ENCODE data around the gene SLC35D1. TPM values are rescaled to one million over a fixed set of nuclear protein-coding genes. Genes with fewer than 3 reads are reported as not detected.
"Not testable (repeated sequence)": the region's sequence is repeated elsewhere in the genome, so short reads cannot be mapped to it uniquely, and the experiment has no call there.

Gene SLC35D1
- total RNA-seq = 14.5 and 14.8 TPM in 2 replicates

- Mint-ChIP-seq H3K4me1 (ENCODE audit: low read depth) (peaks cover 25% of the 10 kb centered on the region), H3K36me3 (ENCODE audit: low read depth) (peaks cover 25% of the 10 kb centered on the region), H3K27me3 (ENCODE audit: low read depth) (peaks cover 7% of the 10 kb centered on the region), H3K9me3 (no peaks in the 10 kb centered on the region), H3K4me3 (ENCODE audit: low read depth) (peak within 1 kb of the TSS; percentile 92), H3K27ac (peak within 1 kb of the TSS; percentile 93)
- intact Hi-C loops (cut with micrococcal nuclease) = loop anchor here (2.0 to 10.0 kb wide), 8 partner anchors 57 to 1443 kb away; partner anchors contain the start of gene DEPDC1
- peak; percentile 71 for DNase-seq (ENCODE audit: low spot score)
Measured at GRCh38 chr1:67053785-67054772, at the start of gene SLC35D1. Gene SLC35D1, minus strand, starts transcription at chr1:67054148. Its CDS starts 135 bp downstream, at chr1:67054013.

GRCh38 chr1:67103548-67103947 lies 49.6 kb upstream of the SLC35D1 start:
- Mint-ChIP-seq H3K36me3 (ENCODE audit: low read depth) (no peaks in the 10 kb centered on the region), H3K9me3 (no peaks in the 10 kb centered on the region), H3K27me3 (ENCODE audit: low read depth) (peaks cover 16% of the 10 kb centered on the region), H3K4me1 (ENCODE audit: low read depth) (no peaks in the 10 kb centered on the region), H3K27ac (no peak overlapping the region), H3K4me3 (ENCODE audit: low read depth) (no peak overlapping the region)
- intact Hi-C loops (cut with micrococcal nuclease) = no loop called here
- DNase-seq (ENCODE audit: low spot score) = no peak

- Mint-ChIP-seq H3K27ac (no peak overlapping the region), H3K9me3 (no peaks in the 10 kb centered on the region)
Measured at GRCh38 chr1:67100833-67101232, 46.9 kb upstream of the SLC35D1 start.

GRCh38 chr1:67097305-67097704 lies 43.4 kb upstream of the SLC35D1 start:
- DNase-seq (ENCODE audit: low spot score) = no peak
- H3K4me3 Mint-ChIP-seq (ENCODE audit: low read depth) = no peak overlapping the region
- H3K27ac Mint-ChIP-seq = no peak overlapping the region
- no peaks in the 10 kb centered on the region for H3K9me3 Mint-ChIP-seq
- H3K4me1 Mint-ChIP-seq (ENCODE audit: low read depth) = no peaks in the 10 kb centered on the region
- intact Hi-C loops (cut with micrococcal nuclease) = no loop called here
- peaks cover 25% of the 10 kb centered on the region for H3K27me3 Mint-ChIP-seq (ENCODE audit: low read depth)
- H3K36me3 Mint-ChIP-seq (ENCODE audit: low read depth) = no peaks in the 10 kb centered on the region

More at GRCh38 chr1:67100833-67101232, 46.9 kb upstream of the SLC35D1 start:
- H3K4me1 Mint-ChIP-seq (ENCODE audit: low read depth) = no peaks in the 10 kb centered on the region
- peaks cover 14% of the 10 kb centered on the region for H3K27me3 Mint-ChIP-seq (ENCODE audit: low read depth)
- DNase-seq (ENCODE audit: low spot score) = no peak
- intact Hi-C loops (cut with micrococcal nuclease) = no loop called here
- no peaks in the 10 kb centered on the region for H3K36me3 Mint-ChIP-seq (ENCODE audit: low read depth)
- no peak overlapping the region for H3K4me3 Mint-ChIP-seq (ENCODE audit: low read depth)

- no peak overlapping the region for H3K27ac Mint-ChIP-seq
- no peak for DNase-seq (ENCODE audit: low spot score)
- no peak overlapping the region for H3K4me3 Mint-ChIP-seq (ENCODE audit: low read depth)
- H3K27me3 Mint-ChIP-seq (ENCODE audit: low read depth) = peaks cover 19% of the 10 kb centered on the region
- no peaks in the 10 kb centered on the region for H3K36me3 Mint-ChIP-seq (ENCODE audit: low read depth)
- intact Hi-C loops (cut with micrococcal nuclease) = no loop called here
- no peaks in the 10 kb centered on the region for H3K4me1 Mint-ChIP-seq (ENCODE audit: low read depth)
- H3K9me3 Mint-ChIP-seq = no peaks in the 10 kb centered on the region
Measured at GRCh38 chr1:67094191-67094590, 40.2 kb upstream of the SLC35D1 start.

GRCh38 chr1:67089685-67090208 lies 35.8 kb upstream of the SLC35D1 start:
- DNase-seq (ENCODE audit: low spot score) = no peak
- Mint-ChIP-seq H3K9me3 (no peaks in the 10 kb centered on the region), H3K4me1 (ENCODE audit: low read depth) (no peaks in the 10 kb centered on the region), H3K27ac (no peak overlapping the region), H3K4me3 (ENCODE audit: low read depth) (no peak overlapping the region), H3K27me3 (ENCODE audit: low read depth) (peaks cover 12% of the 10 kb centered on the region), H3K36me3 (ENCODE audit: low read depth) (no peaks in the 10 kb centered on the region)
- intact Hi-C loops (cut with micrococcal nuclease) = no loop called here

GRCh38 chr1:67088440-67088839 lies 34.5 kb upstream of the SLC35D1 start:
- Mint-ChIP-seq H3K27ac (no peak overlapping the region), H3K4me3 (ENCODE audit: low read depth) (no peak overlapping the region), H3K9me3 (no peaks in the 10 kb centered on the region), H3K36me3 (ENCODE audit: low read depth) (no peaks in the 10 kb centered on the region), H3K4me1 (ENCODE audit: low read depth) (no peaks in the 10 kb centered on the region), H3K27me3 (ENCODE audit: low read depth) (peaks cover 6% of the 10 kb centered on the region)
- intact Hi-C loops (cut with micrococcal nuclease) = no loop called here
- DNase-seq (ENCODE audit: low spot score) = no peak

- intact Hi-C loops (cut with micrococcal nuclease) = no loop called here
- no peak for DNase-seq (ENCODE audit: low spot score)
- H3K27ac Mint-ChIP-seq = no peak overlapping the region
- no peak overlapping the region for H3K4me3 Mint-ChIP-seq (ENCODE audit: low read depth)
- no peaks in the 10 kb centered on the region for H3K27me3 Mint-ChIP-seq (ENCODE audit: low read depth)
- H3K9me3 Mint-ChIP-seq = no peaks in the 10 kb centered on the region
- no peaks in the 10 kb centered on the region for H3K36me3 Mint-ChIP-seq (ENCODE audit: low read depth)
- no peaks in the 10 kb centered on the region for H3K4me1 Mint-ChIP-seq (ENCODE audit: low read depth)
Measured at GRCh38 chr1:67085326-67085725, 31.4 kb upstream of the SLC35D1 start.

GRCh38 chr1:67084765-67085318 lies 30.9 kb upstream of the SLC35D1 start:
- intact Hi-C loops (cut with micrococcal nuclease) = no loop called here
- H3K9me3 Mint-ChIP-seq = no peaks in the 10 kb centered on the region
- H3K4me3 Mint-ChIP-seq (ENCODE audit: low read depth) = no peak overlapping the region
- DNase-seq (ENCODE audit: low spot score) = no peak
- H3K4me1 Mint-ChIP-seq (ENCODE audit: low read depth) = no peaks in the 10 kb centered on the region
- no peaks in the 10 kb centered on the region for H3K36me3 Mint-ChIP-seq (ENCODE audit: low read depth)
- no peak overlapping the region for H3K27ac Mint-ChIP-seq
- no peaks in the 10 kb centered on the region for H3K27me3 Mint-ChIP-seq (ENCODE audit: low read depth)

- peaks cover 3% of the 10 kb centered on the region for H3K27me3 Mint-ChIP-seq (ENCODE audit: low read depth)
- DNase-seq (ENCODE audit: low spot score) = no peak
- H3K36me3 Mint-ChIP-seq (ENCODE audit: low read depth) = no peaks in the 10 kb centered on the region
- intact Hi-C loops (cut with micrococcal nuclease) = no loop called here
- H3K4me1 Mint-ChIP-seq (ENCODE audit: low read depth) = no peaks in the 10 kb centered on the region
- no peak overlapping the region for H3K4me3 Mint-ChIP-seq (ENCODE audit: low read depth)
- H3K27ac Mint-ChIP-seq = no peak overlapping the region
- H3K9me3 Mint-ChIP-seq = peaks cover 7% of the 10 kb centered on the region
Measured at GRCh38 chr1:67078291-67078690, 24.3 kb upstream of the SLC35D1 start.

GRCh38 chr1:67077593-67077992 lies 23.6 kb upstream of the SLC35D1 start:
- no peak for DNase-seq (ENCODE audit: low spot score)
- Mint-ChIP-seq H3K36me3 (ENCODE audit: low read depth) (peaks cover 3% of the 10 kb centered on the region), H3K27ac (no peak overlapping the region), H3K9me3 (peaks cover 12% of the 10 kb centered on the region), H3K4me3 (ENCODE audit: low read depth) (no peak overlapping the region), H3K4me1 (ENCODE audit: low read depth) (no peaks in the 10 kb centered on the region), H3K27me3 (ENCODE audit: low read depth) (peaks cover 8% of the 10 kb centered on the region)
- intact Hi-C loops (cut with micrococcal nuclease) = no loop called here

- no peaks in the 10 kb centered on the region for H3K4me1 Mint-ChIP-seq (ENCODE audit: low read depth)
- H3K27ac Mint-ChIP-seq = no peak overlapping the region
- H3K27me3 Mint-ChIP-seq (ENCODE audit: low read depth) = peaks cover 9% of the 10 kb centered on the region
- DNase-seq (ENCODE audit: low spot score) = no peak
- H3K4me3 Mint-ChIP-seq (ENCODE audit: low read depth) = no peak overlapping the region
- peaks cover 33% of the 10 kb centered on the region for H3K9me3 Mint-ChIP-seq
- H3K36me3 Mint-ChIP-seq (ENCODE audit: low read depth) = peaks cover 7% of the 10 kb centered on the region
- intact Hi-C loops (cut with micrococcal nuclease) = no loop called here
Measured at GRCh38 chr1:67072749-67073148, 18.8 kb upstream of the SLC35D1 start.

GRCh38 chr1:67067655-67068054 lies 13.7 kb upstream of the SLC35D1 start:
- H3K9me3 Mint-ChIP-seq = peaks cover 39% of the 10 kb centered on the region
- H3K4me3 Mint-ChIP-seq (ENCODE audit: low read depth); H3K27me3 Mint-ChIP-seq (ENCODE audit: low read depth); H3K36me3 Mint-ChIP-seq (ENCODE audit: low read depth); intact Hi-C loops (cut with micrococcal nuclease); H3K4me1 Mint-ChIP-seq (ENCODE audit: low read depth); H3K27ac Mint-ChIP-seq; DNase-seq (ENCODE audit: low spot score): not testable (repeated sequence)

All from activated T-helper 2 cell treated with anti-CD3 and anti-CD28 coated beads, Interferon-gamma antibody, Interleukin-2, Interleukin-4, amounts not matched to agents 10 μg/mL and 5 μg/mL and 100 μg/mL, durations not matched to agents 14 hours and 24 hours and 36 hours (primary cell).